Right atrium auricular region (tissue), 2 donors: Measurements from ENCODE around the gene PPP3R1. TPM values are rescaled to one million over a fixed set of nuclear protein-coding genes. Genes with fewer than 3 reads are reported as not detected.
"Not testable (repeated sequence)": the region's sequence is repeated elsewhere in the genome, so short reads cannot be mapped to it uniquely, and the experiment has no call there.

ENCODE experiments used
- DNase-seq: peaks from one replicate; pipeline ENCODE4 v3.0.0-alpha.2; 2019; ENCODE audit warnings: low spot score
- H3K27ac ChIP-seq, 2 donors: fragments of 200-600 bp; sonication (generic); 1 replicate in 1 of 2; 2 replicates in 1 of 2; pipeline ENCODE4 v1.5.1; 2016 to 2019
- H3K27me3 ChIP-seq, 2 donors: fragments of 200-600 bp; sonication (generic); one replicate each; pipeline versions ENCODE4 v1.5.1 to v1.6.0; 2017 to 2019
- H3K36me3 ChIP-seq: fragments of 200-600 bp; sonication (generic); one replicate; pipeline ENCODE4 v1.5.1; 2016
- H3K4me1 ChIP-seq, 2 donors: fragments of 200-600 bp; sonication (generic); one replicate each; pipeline versions ENCODE4 v1.5.1 to v1.6.0; 2017 to 2019
- H3K4me3 ChIP-seq, 2 donors: fragments of 200-600 bp; sonication (generic); 1 replicate in 1 of 2; 2 replicates in 1 of 2; pipeline ENCODE4 v1.5.1; 2017 to 2019; ENCODE audit warnings: mild to moderate bottlenecking in 1 of 2, moderate library complexity in 1 of 2
- H3K9me3 ChIP-seq, 2 donors: fragments of 200-600 bp; sonication (generic); one replicate each; pipeline ENCODE4 v1.5.1; 2019
- CTCF ChIP-seq, 2 donors: fragments of 200-600 bp; sonication (generic); IDR thresholded peaks; one replicate each; pipeline ENCODE4 v1.5.1; 2019; ENCODE audit warnings: antibody characterized with exemption in 2 of 2
- total RNA-seq, 2 donors: library from RNA; depleted of rRNA; stranded (reverse); fragments of >200 nt; gene quantifications; one replicate each; pipeline ENCODE4 v1.1.0, GENCODE V29; 2016

The PPP3R1 gene
- total RNA-seq, 2 donors from 2014 or later, result 16.7 to 18.4 TPM

- Histone ChIP-seq H3K27ac (no peak overlapping the region), H3K4me1 (no peaks in the 10 kb centered on the region), H3K4me3 (no peak overlapping the region), H3K9me3 (no peaks in the 10 kb centered on the region), H3K36me3 (peaks cover 24% of the 10 kb centered on the region), H3K27me3 (no peaks in the 10 kb centered on the region)
- no peak for TF ChIP-seq CTCF (IDR thresholded peaks at IDR 0.05)
- DNase-seq, result no peak
Observed at GRCh38 chr2:68176657-68177056, 75.7 kb downstream of the PPP3R1 start.

GRCh38 chr2:68175210-68175609 is 77.1 kb downstream of the PPP3R1 start:
- H3K9me3 ChIP-seq, H3K4me3 ChIP-seq, H3K27ac ChIP-seq, H3K27me3 ChIP-seq, DNase-seq, H3K4me1 ChIP-seq: not testable (repeated sequence)
- peaks cover 24% of the 10 kb centered on the region for H3K36me3 ChIP-seq

- H3K27me3 ChIP-seq, result no peaks in the 10 kb centered on the region
- no peaks in the 10 kb centered on the region for H3K9me3 ChIP-seq
- H3K36me3 ChIP-seq, result peaks cover 24% of the 10 kb centered on the region
- H3K4me3 ChIP-seq, result no peak overlapping the region
- DNase-seq, result no peak
- no peak overlapping the region for H3K27ac ChIP-seq
- TF ChIP-seq CTCF (IDR thresholded peaks at IDR 0.05), result no peak
- H3K4me1 ChIP-seq, result no peaks in the 10 kb centered on the region
Observed at GRCh38 chr2:68172990-68173700, 79.2 kb downstream of the PPP3R1 start.

- no peaks in the 10 kb centered on the region for H3K27me3 ChIP-seq
- no peak overlapping the region for H3K4me3 ChIP-seq
- no peak for DNase-seq
- H3K4me1 ChIP-seq, result no peaks in the 10 kb centered on the region
- H3K36me3 ChIP-seq, result peaks cover 19% of the 10 kb centered on the region
- no peaks in the 10 kb centered on the region for H3K9me3 ChIP-seq
- H3K27ac ChIP-seq, result no peak overlapping the region
- TF ChIP-seq CTCF (IDR thresholded peaks at IDR 0.05), result no peak
Observed at GRCh38 chr2:68172521-68172920, 79.8 kb downstream of the PPP3R1 start.

- Histone ChIP-seq H3K27ac (no peak overlapping the region), H3K9me3 (no peaks in the 10 kb centered on the region), H3K36me3 (peaks cover 27% of the 10 kb centered on the region), H3K4me1 (no peaks in the 10 kb centered on the region), H3K4me3 (no peak overlapping the region), H3K27me3 (no peaks in the 10 kb centered on the region)
- TF ChIP-seq CTCF (IDR thresholded peaks at IDR 0.05), result no peak
- no peak for DNase-seq
Observed at GRCh38 chr2:68171684-68172083, 80.6 kb downstream of the PPP3R1 start.

- no peaks in the 10 kb centered on the region for H3K4me1 ChIP-seq
- H3K27me3 ChIP-seq, result no peaks in the 10 kb centered on the region
- H3K4me3 ChIP-seq, result no peak overlapping the region
- DNase-seq, result no peak
- no peak for TF ChIP-seq CTCF (IDR thresholded peaks at IDR 0.05)
- H3K9me3 ChIP-seq, result no peaks in the 10 kb centered on the region
- no peak overlapping the region for H3K27ac ChIP-seq
- H3K36me3 ChIP-seq, result peaks cover 32% of the 10 kb centered on the region
Observed at GRCh38 chr2:68171146-68171545, 81.2 kb downstream of the PPP3R1 start.
